Body of pancreas (tissue), 4 donors: ENCODE data around the gene FDPS. TPM values are rescaled to one million over a fixed set of nuclear protein-coding genes. Genes with fewer than 3 reads are reported as not detected.

Source experiments
- ATAC-seq: fragments of 150-250 bp; one replicate; pipeline ENCODE4 v1.9.1; 2016
- DNase-seq, 4 donors: peaks; one replicate each; pipeline ENCODE4 v3.0.0-alpha.2; 2019
- H3K27ac ChIP-seq, 4 donors: fragments of 200-600 bp; sonication (generic); 1 replicate in 3 of 4; 2 replicates in 1 of 4; pipeline versions ENCODE4 v1.5.1 to v1.6.1; 2016 to 2019; ENCODE audit warnings: mild to moderate bottlenecking in 1 of 4, mixed read lengths in 1 of 4, moderate library complexity in 1 of 4
- H3K27me3 ChIP-seq, 2 donors: fragments of 200-600 bp; sonication (generic); one replicate each; pipeline ENCODE4 v1.6.0; 2016; ENCODE audit warnings: mild to moderate bottlenecking in 1 of 2
- H3K36me3 ChIP-seq, 2 donors: fragments of 200-600 bp; sonication (generic); replicated peaks in 1 of 2; 2 replicates each; pipeline ENCODE4 v1.5.1; 2016; ENCODE audit warnings: low read depth in 2 of 2; ENCODE audit not compliant: insufficient read depth in 1 of 2
- H3K4me1 ChIP-seq: fragments of 200-600 bp; sonication (generic); one replicate; pipeline ENCODE4 v1.6.0; 2016
- H3K4me3 ChIP-seq, 2 donors: fragments of 200-600 bp; sonication (generic); 1 replicate in 1 of 2; 2 replicates in 1 of 2; pipeline ENCODE4 v1.5.1; 2016 to 2019
- H3K9me3 ChIP-seq, 3 donors: fragments of 200-600 bp; sonication (generic); 1 replicate in 2 of 3; 2 replicates in 1 of 3; pipeline ENCODE4 v1.5.1; 2016
- CTCF ChIP-seq, 7 experiments: fragments of 450-650 bp in 4 of 7; fragments of 200-600 bp in 3 of 7; sonication (generic) in 3 of 7; IDR thresholded peaks; one replicate each; pipeline ENCODE4 v1.5.1; 2016 to 2019; ENCODE audit warnings: antibody characterized with exemption in 7 of 7
- POLR2A ChIP-seq, 3 donors: fragments of 450-650 bp; IDR thresholded peaks; one replicate each; pipeline ENCODE4 v1.6.1; 2016; ENCODE audit warnings: antibody characterized with exemption in 3 of 3, mild to moderate bottlenecking in 2 of 3
- WGBS, 2 donors: methylation state at CpG; one replicate each; pipeline ENCODE4 v1.1.5; 2017; 5-methylcytosine and 5-hydroxymethylcytosine counted together
- intact Hi-C: fragments of 100-400 bp; cut with DNase I; formaldehyde crosslinking; loops from one replicate; pipeline ENCODE4 v1.15.1; 2023
- total RNA-seq, 2 donors: library from RNA; depleted of rRNA; stranded (reverse); fragments of >200 nt; gene quantifications; one replicate each; pipeline ENCODE4 v1.1.0, GENCODE V29; 2016

Gene FDPS
- total RNA-seq, 2 donors from 2014 or later = 59.7 to 94.3 TPM

DNA sequence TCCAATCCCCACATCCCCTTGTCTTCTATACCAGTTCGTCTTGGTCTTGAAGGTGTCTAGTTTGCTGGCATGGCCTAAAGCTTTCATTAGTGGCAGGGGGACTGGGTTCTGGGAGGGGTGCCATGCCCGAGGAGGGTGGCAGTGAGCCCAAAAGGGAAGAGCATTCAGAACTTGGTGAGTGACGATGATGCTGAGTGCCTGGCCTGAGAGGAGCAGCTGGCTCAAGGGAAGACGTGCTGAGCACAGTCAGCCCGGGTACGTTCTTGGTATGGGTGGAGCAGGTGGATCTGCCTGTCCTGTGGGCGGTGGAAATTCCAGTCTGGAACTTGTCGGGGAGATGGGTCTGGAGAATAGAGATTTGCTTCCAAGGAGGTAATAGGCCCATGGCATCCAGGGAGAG, 4.6 kb downstream of the FDPS start:
- Histone ChIP-seq H3K9me3 (no peaks in the 10 kb centered on the region), H3K36me3 (peaks cover 0 to 2% of the 10 kb centered on the region in 2 donors), H3K27me3 (no peaks in the 10 kb centered on the region), H3K4me3 (no peak overlapping the region), H3K4me1 (peaks cover 24% of the 10 kb centered on the region), H3K27ac (no peak overlapping the region)
- ATAC-seq = no peak
- no peak for DNase-seq
- intact Hi-C loops = no loop called here
- TF ChIP-seq CTCF (IDR thresholded peaks at IDR 0.05) (no peak), POLR2A (IDR thresholded peaks at IDR 0.05) (no peak)
- WGBS, 2 donors = 87 to 91% methylated on average over 6 to 8 of the region's 8 CpGs

- ATAC-seq = no peak
- WGBS, 2 donors = 73 to 88% methylated on average over 3 of the region's 3 CpGs
- Histone ChIP-seq H3K36me3 (peaks cover 0 to 2% of the 10 kb centered on the region in 2 donors), H3K27ac (no peak overlapping the region), H3K9me3 (no peaks in the 10 kb centered on the region), H3K4me3 (no peak overlapping the region), H3K27me3 (no peaks in the 10 kb centered on the region), H3K4me1 (peaks cover 16% of the 10 kb centered on the region)
- intact Hi-C loops = no loop called here
- no peak for TF ChIP-seq CTCF (IDR thresholded peaks at IDR 0.05)
- no peak for TF ChIP-seq POLR2A (IDR thresholded peaks at IDR 0.05)
- DNase-seq = no peak
Observed at GRCh38 chr1:155316922-155317321, 8.3 kb downstream of the FDPS start.

GRCh38 chr1:155318082-155318481, 9.4 kb downstream of the FDPS start:
- ATAC-seq (no peak), DNase-seq (no peak)
- Histone ChIP-seq H3K4me1 (peaks cover 24% of the 10 kb centered on the region), H3K4me3 (no peak overlapping the region), H3K36me3 (peaks cover 0 to 2% of the 10 kb centered on the region in 2 donors), H3K27me3 (no peaks in the 10 kb centered on the region), H3K9me3 (no peaks in the 10 kb centered on the region), H3K27ac (no peak overlapping the region)
- intact Hi-C loops = no loop called here
- 90 to 98% methylated on average over 5 to 9 of the region's 9 CpGs for WGBS, 2 donors
- TF ChIP-seq CTCF (IDR thresholded peaks at IDR 0.05) (no peak), POLR2A (IDR thresholded peaks at IDR 0.05) (no peak)

- DNase-seq (no peak), ATAC-seq (no peak)
- H3K27ac ChIP-seq = no peak overlapping the region
- H3K9me3 ChIP-seq = no peaks in the 10 kb centered on the region
- intact Hi-C loops = no loop called here
- no peaks in the 10 kb centered on the region for H3K27me3 ChIP-seq
- H3K36me3 ChIP-seq = peaks cover 0 to 2% of the 10 kb centered on the region in 2 donors
- WGBS, 2 donors = 68 to 77% methylated on average over 5 of the region's 5 CpGs
- peaks cover 24% of the 10 kb centered on the region for H3K4me1 ChIP-seq
- H3K4me3 ChIP-seq = no peak overlapping the region
- no peak for TF ChIP-seq CTCF (IDR thresholded peaks at IDR 0.05)
- no peak for TF ChIP-seq POLR2A (IDR thresholded peaks at IDR 0.05)
Observed at GRCh38 chr1:155319536-155319935, 10.9 kb downstream of the FDPS start.

DNA sequence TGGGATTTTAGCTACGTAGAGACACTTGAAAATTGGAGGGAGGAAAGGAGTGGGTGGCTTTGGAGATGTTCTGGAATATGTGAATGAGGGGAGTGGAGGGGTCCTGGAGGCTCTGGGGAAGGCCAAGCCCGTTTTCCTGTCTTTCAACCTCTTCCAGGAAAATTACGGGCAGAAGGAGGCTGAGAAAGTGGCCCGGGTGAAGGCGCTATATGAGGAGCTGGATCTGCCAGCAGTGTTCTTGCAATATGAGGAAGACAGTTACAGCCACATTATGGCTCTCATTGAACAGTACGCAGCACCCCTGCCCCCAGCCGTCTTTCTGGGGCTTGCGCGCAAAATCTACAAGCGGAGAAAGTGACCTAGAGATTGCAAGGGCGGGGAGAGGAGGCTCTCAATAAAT, 11.6 kb downstream of the FDPS start:
- WGBS, 2 donors = 54 to 77% methylated on average over 10 to 11 of the region's 11 CpGs

More for the DNA sequence above, 11.6 kb downstream of the FDPS start:
- TF ChIP-seq CTCF (IDR thresholded peaks at IDR 0.05) = no peak
- Histone ChIP-seq H3K27me3 (no peaks in the 10 kb centered on the region), H3K36me3 (no peaks in the 10 kb centered on the region), H3K27ac (peak overlapping the region in 1 of 4 donors; percentile 28), H3K9me3 (no peaks in the 10 kb centered on the region), H3K4me3 (no peak overlapping the region), H3K4me1 (peaks cover 27% of the 10 kb centered on the region)
- DNase-seq = no peak
- ATAC-seq = no peak
- intact Hi-C loops = loop anchor here (5.0 kb wide), 1 partner anchor 68 kb away; no protein-coding TSS in a partner anchor
